ENCODE results near the gene IRX4. TPM values are rescaled to one million over a fixed set of nuclear protein-coding genes. Genes with fewer than 3 reads are reported as not detected.
A peak's percentile ranks its signal among the peaks of the same experiment; 100 is the strongest.

The IRX4 gene
- not detected for total RNA-seq
- long read RNA-seq = 0 reads

DNA sequence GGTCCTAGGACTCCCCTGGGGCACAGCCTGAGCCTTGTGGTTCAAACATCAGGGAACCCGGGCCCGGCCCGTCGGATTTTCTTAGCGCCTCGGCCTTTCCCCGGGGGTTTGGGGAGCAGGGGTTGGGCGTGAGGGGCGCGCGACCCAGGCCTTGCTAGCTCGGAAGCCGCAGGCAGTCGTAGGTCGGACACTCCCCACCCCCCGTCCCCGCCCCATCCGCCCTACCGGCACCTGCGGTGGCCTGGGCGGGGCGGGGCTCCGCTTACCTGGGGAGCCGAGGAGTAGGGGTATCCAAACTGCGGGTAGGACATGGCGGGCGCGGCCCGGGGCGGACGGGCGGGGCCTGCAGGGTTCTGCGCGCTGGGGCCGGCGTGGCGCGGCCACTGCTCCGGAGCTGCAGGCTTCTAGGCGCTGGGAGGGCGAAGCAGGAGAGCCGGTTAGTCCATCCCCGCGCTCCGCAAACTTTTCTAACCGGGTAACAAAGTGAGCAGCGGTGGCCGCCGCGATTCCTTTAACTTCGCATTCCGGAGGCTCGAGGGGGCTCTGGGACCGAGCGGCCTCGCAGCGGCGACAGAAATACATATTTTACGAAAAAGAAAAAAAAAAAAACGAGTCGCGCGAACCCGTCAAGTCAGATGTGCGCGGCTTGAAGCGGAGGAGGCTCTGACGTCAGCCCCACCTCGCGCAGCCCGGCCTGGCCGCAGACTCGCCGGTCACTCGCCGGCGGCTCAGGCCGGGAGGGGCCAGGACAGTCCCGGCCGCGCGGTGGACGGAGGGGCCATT lies at the start of gene IRX4:
IRX4 (minus strand) TSS at position 589 of the 783 bp plus-strand sequence; CDS start at position 311, 278 bp downstream.
- intact Hi-C loops (cut with DNase I) = no loop called here
- Histone ChIP-seq H3K36me3 (no peaks in the 10 kb centered on the region), H3K4me3 (peak within 1 kb of the TSS; percentile 16), H3K27me3 (peaks cover 94% of the 10 kb centered on the region), H3K27ac (no peak within 1 kb of the TSS), H3K9me3 (no peaks in the 10 kb centered on the region), H3K4me1 (peaks cover 20% of the 10 kb centered on the region)
- DNase-seq (no peak), ATAC-seq (no peak)
- TF ChIP-seq, protein P1, sequence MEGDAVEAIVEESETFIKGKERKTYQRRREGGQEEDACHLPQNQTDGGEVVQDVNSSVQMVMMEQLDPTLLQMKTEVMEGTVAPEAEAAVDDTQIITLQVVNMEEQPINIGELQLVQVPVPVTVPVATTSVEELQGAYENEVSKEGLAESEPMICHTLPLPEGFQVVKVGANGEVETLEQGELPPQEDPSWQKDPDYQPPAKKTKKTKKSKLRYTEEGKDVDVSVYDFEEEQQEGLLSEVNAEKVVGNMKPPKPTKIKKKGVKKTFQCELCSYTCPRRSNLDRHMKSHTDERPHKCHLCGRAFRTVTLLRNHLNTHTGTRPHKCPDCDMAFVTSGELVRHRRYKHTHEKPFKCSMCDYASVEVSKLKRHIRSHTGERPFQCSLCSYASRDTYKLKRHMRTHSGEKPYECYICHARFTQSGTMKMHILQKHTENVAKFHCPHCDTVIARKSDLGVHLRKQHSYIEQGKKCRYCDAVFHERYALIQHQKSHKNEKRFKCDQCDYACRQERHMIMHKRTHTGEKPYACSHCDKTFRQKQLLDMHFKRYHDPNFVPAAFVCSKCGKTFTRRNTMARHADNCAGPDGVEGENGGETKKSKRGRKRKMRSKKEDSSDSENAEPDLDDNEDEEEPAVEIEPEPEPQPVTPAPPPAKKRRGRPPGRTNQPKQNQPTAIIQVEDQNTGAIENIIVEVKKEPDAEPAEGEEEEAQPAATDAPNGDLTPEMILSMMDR (IDR thresholded peaks at IDR 0.05) = no peak

DNA sequence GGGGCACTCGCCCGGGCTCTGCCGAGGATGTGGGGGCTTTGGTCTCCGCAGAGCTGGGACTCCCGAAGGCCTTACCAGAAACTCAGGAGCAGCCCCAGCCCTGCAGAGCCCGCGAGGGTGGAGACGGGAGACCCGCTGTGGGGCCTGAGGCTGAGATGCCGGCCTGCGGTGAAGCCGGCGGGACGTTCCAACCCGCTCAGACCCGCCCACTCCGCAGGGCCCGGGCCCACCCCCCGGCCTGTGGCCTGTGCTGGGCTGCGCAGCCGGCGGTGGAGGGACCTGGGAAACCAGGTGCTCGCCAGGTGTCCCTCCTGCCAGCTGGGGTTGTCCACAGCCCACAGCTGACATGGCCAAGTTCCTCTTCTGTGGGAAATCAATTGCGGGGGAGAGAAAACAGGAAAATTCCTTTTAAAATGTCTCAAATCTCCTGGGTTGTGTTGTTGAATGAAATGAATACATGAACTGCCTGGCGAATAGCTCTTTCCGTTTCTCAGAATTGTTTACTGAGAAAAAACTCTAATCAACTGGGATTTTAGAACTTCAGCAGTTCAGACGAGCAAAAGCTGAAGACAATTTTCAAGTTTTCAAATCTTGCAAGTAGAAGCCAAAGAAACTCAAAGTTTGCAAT lies 49.0 kb upstream of the IRX4 start:
- H3K4me1 ChIP-seq = no peaks in the 10 kb centered on the region
- TF ChIP-seq, protein P1 (IDR thresholded peaks at IDR 0.05) = no peak
- intact Hi-C loops (cut with DNase I) = no loop called here
- no peaks in the 10 kb centered on the region for H3K36me3 ChIP-seq
- peaks cover 58% of the 10 kb centered on the region for H3K27me3 ChIP-seq
- H3K9me3 ChIP-seq = no peaks in the 10 kb centered on the region
- H3K27ac ChIP-seq = peak overlapping the region; percentile 51
- ATAC-seq (peak; percentile 59), DNase-seq (peak; percentile 64)
- H3K4me3 ChIP-seq = peak overlapping the region; percentile 47

DNA sequence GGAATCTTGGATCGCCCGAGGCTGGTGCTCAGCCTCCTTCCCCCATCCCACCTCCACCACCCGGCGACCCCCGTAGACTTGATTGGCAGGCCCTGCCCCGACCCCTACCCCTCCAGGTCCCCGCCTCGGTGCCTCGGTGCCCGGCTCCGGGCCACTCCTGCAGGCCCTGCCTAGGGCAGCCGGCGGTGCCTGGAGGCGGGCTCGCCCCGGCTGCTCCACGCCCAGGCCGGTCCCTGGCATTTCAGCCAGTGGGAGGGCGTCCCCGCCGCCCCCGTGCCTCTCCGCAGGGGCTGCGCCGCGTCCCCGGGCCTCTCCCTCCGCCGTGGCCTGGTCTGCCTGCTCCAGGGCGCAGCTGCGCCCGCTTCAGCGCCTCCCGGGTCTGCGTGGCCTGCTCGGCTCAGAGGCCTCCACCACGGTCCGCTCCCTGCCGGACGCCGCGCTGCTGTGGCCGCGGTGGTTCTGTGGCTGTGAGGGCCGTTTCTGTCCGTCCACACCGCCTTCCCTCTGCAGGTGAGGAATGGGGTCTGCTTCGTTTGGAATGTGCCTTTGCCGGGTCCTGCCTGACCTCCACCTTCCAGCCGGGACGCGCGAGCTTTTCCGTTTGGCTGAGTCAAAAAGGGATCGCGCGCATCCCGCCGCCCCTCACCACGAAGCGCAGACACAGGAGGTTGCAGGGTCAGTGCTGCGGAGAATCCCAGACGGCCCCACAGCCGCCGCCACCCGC lies 48.3 kb upstream of the IRX4 start:
- Histone ChIP-seq H3K27ac (peak overlapping the region; percentile 51), H3K36me3 (no peaks in the 10 kb centered on the region), H3K4me1 (no peaks in the 10 kb centered on the region), H3K9me3 (no peaks in the 10 kb centered on the region), H3K27me3 (peaks cover 58% of the 10 kb centered on the region), H3K4me3 (peak overlapping the region; percentile 47)
- DNase-seq = peak; percentile 66
- TF ChIP-seq, protein P1 (IDR thresholded peaks at IDR 0.05) = no peak
- intact Hi-C loops (cut with DNase I) = no loop called here
- ATAC-seq = peak; percentile 62

DNA sequence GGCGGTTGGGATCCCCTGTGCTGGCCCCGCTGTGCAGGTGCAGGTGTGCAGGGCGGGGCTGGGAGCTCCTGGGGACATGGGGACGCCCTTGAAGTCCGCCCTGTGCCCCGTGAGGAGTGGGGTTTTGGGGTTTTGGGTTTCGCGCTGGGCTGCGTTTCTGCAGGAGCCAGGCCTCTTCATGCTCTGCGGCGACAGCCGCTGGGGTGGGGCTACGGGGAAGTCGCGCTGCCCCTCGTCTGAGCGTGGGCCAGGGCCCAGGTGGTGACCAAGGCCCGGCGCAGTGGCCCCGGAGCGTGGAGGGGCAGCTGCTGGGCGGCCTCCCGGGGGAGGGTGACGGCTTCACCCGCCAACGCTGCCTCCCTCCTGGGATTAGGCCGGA lies 47.8 kb upstream of the IRX4 start:
- Histone ChIP-seq H3K27me3 (peaks cover 58% of the 10 kb centered on the region), H3K4me1 (no peaks in the 10 kb centered on the region), H3K36me3 (no peaks in the 10 kb centered on the region), H3K9me3 (no peaks in the 10 kb centered on the region), H3K27ac (peak overlapping the region; percentile 51), H3K4me3 (peak overlapping the region; percentile 47)
- peak; percentile 32 for ATAC-seq
- DNase-seq = peak; percentile 54
- TF ChIP-seq, protein P1 (IDR thresholded peaks at IDR 0.05) = no peak
- intact Hi-C loops (cut with DNase I) = no loop called here

DNA sequence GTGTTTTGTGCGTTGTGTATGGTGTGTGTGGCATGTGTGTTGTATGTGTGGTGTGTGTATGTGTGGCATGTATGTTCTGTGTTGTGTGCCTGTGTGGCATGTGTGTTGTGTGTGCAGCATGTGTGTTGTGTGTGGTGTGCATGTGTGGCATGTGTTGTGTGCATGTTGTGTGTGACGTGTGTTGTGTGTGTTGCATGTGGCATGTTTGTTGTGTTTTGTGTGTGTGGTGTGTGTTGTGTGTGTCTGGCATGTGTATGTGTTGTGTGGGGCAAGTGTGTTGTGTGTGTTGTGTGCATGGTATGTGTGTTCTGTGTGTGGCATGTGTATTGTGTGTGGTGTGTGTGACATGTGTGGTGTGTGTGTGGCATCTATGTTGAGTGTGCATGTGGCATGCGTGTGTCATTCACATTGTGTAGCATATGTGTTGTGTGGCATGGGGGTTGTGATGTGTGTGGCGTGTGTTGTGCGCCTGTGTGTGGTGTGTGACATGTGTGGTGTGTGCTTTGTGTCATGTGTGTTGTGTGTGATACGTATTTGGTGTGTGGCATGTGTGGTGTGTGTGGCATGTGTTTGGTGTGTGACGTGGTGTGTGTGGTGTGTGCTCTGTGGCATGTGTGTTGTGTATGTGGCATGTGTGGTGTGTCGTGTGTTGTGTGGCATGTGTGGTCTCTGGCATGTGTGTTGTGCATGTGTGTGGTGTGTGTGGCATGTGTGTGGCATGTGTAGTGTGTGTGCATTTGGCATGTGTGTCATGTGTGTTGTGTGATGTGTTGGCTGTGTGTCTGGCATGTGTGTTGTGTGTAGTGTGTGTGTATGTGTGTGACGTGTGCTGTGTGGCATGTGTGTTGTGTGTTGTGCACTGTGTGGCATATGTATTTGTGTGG lies 46.6 kb upstream of the IRX4 start:
- intact Hi-C loops (cut with DNase I) = no loop called here
- Histone ChIP-seq H3K4me1 (no peaks in the 10 kb centered on the region), H3K4me3 (no peak overlapping the region), H3K27ac (no peak overlapping the region), H3K27me3 (peaks cover 58% of the 10 kb centered on the region), H3K9me3 (no peaks in the 10 kb centered on the region), H3K36me3 (no peaks in the 10 kb centered on the region)
- DNase-seq (no peak), ATAC-seq (no peak)
- TF ChIP-seq, protein P1 (IDR thresholded peaks at IDR 0.05) = no peak

All from upper lobe of right lung (tissue), 1 donor.